Activated naive CD4-positive, alpha-beta T cell treated with anti-CD3 and anti-CD28 coated beads, Interleukin-2, amount 10 ng/mL, durations not matched to agents 7 days and 5 days (primary cell): Measurements from ENCODE around the gene IFT80.

Experiments used
- CTCF ChIA-PET: fragments of 350-600 bp; sonication (Branson Sonifier 250); formaldehyde crosslinking; loops from one replicate; lab custom pipeline; 2021; ENCODE audit warnings: antibody characterized with exemption; lab: Charles Lee
- DNase-seq: peaks from one replicate; pipeline ENCODE4 v3.0.0-alpha.2; 2020
- H3K27ac Mint-ChIP-seq: one replicate; pipeline ENCODE4 v1.8.0; 2021; ENCODE audit warnings: mild to moderate bottlenecking, moderate library complexity, mixed read lengths
- H3K27me3 Mint-ChIP-seq: one replicate; pipeline ENCODE4 v1.8.0; 2021; ENCODE audit warnings: mild to moderate bottlenecking, mixed read lengths
- H3K36me3 Mint-ChIP-seq: one replicate; pipeline ENCODE4 v1.8.0; 2021; ENCODE audit warnings: mixed read lengths
- H3K4me1 Mint-ChIP-seq: one replicate; pipeline ENCODE4 v1.8.0; 2021; ENCODE audit warnings: mixed read lengths
- H3K4me3 Mint-ChIP-seq: one replicate; pipeline ENCODE4 v1.8.0; 2021; ENCODE audit warnings: mild to moderate bottlenecking, moderate library complexity, mixed read lengths
- H3K9me3 Mint-ChIP-seq: one replicate; pipeline ENCODE4 v1.8.0; 2021; ENCODE audit warnings: mixed read lengths

Gene IFT80

DNA sequence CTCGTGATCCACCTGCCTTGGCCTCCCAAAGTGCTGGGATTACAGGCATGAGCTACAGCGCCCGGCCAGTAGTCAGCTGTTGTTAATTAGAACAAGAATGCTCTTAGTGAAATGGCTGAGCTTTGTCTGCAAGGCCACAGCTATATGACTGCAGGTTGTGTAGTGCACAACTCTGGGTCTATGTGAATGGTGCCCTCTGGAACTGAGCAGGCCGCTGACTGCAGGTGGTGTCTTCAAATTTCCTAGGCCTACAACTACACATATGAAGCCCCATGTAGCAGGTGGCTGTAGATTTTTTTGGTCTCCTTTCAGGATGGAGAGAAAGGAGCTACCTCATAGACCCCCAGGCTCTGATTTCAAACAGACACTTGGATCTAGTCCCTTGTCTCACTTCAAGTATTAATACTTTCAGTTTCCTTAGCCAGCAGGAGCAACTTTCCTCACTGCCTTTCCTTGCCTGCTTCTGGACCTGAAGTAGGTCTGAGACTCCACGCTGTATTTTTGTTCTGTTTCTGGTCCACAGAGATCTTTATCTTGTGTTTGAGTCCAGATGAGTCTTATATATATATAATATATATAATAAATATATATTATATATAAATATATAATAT is 86.9 kb downstream of the IFT80 start:
- H3K36me3 Mint-ChIP-seq: peaks cover 10% of the 10 kb centered on the region
- no peaks in the 10 kb centered on the region for H3K4me1 Mint-ChIP-seq
- no peaks in the 10 kb centered on the region for H3K27me3 Mint-ChIP-seq
- DNase-seq: peak; percentile 23
- CTCF ChIA-PET: no interaction called here
- H3K9me3 Mint-ChIP-seq: no peaks in the 10 kb centered on the region
- no peak overlapping the region for H3K4me3 Mint-ChIP-seq
- H3K27ac Mint-ChIP-seq: no peak overlapping the region

- Mint-ChIP-seq H3K9me3 (no peaks in the 10 kb centered on the region), H3K4me1 (no peaks in the 10 kb centered on the region), H3K4me3 (no peak overlapping the region), H3K27ac (no peak overlapping the region), H3K27me3 (no peaks in the 10 kb centered on the region), H3K36me3 (peaks cover 11% of the 10 kb centered on the region)
- CTCF ChIA-PET: interaction anchor here (1.3 kb wide), 1 partner anchor 12 kb away, joined by 3 read pairs; no protein-coding TSS in a partner anchor
- DNase-seq: no peak
Observed at GRCh38 chr3:160302806-160303205, 96.2 kb downstream of the IFT80 start.

- Mint-ChIP-seq H3K4me3 (no peak overlapping the region), H3K9me3 (no peaks in the 10 kb centered on the region), H3K4me1 (no peaks in the 10 kb centered on the region), H3K27ac (no peak overlapping the region), H3K27me3 (no peaks in the 10 kb centered on the region), H3K36me3 (peaks cover 2% of the 10 kb centered on the region)
- DNase-seq: no peak
- CTCF ChIA-PET: no interaction called here
Observed at GRCh38 chr3:160296591-160296990, 102.4 kb downstream of the IFT80 start.

DNA sequence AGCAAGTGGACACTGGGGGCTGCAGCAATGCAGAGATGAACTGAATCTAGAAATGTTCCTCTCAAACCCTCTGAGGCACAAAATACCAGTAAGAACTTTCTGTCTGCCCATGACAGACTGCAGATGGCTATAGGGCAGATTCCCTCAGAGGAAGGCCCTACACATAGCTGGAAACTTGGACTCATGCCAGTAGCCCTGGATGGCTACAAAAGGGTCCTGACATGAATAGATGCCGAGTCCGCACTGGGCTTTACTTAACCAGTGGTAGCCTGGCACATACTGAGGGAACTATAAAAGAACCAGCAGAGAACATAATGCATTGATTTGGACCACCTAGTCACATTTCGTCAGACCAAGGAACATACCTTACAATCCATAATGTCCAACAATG is 107.1 kb downstream of the IFT80 start:
- Mint-ChIP-seq H3K27me3 (no peaks in the 10 kb centered on the region), H3K4me1 (no peaks in the 10 kb centered on the region), H3K27ac (no peak overlapping the region)

DNA sequence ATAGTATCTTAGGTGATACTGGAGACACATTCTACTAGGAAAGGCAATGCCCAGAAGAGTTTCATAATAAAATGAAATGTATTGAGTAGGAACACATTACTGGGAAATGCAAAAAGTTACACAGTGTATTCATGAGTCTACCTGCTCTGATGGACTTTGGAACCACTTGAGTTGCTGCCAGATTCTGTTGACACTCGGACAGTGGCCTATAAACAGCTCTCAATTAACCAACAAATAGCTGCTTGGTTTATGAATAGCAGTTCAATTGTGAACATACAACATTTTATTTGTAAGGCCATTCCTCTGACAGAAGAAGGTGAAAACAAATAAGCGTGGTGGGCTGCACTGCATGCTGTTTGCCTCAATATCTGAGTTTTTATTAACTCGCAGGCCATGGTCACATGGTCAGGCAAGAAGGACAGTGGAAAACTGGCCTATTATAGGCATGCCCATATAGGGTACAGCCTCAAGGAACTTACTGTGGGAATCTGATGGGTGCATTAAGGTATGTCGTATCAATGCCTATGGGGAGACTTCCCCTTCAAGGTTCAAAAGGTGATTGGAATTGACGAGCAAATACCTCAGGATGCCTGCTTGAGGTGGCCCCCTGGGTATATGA is 107.6 kb downstream of the IFT80 start:
- CTCF ChIA-PET: no interaction called here
- Mint-ChIP-seq H3K27ac (no peak overlapping the region), H3K9me3 (no peaks in the 10 kb centered on the region), H3K4me1 (no peaks in the 10 kb centered on the region), H3K36me3 (peaks cover 2% of the 10 kb centered on the region), H3K27me3 (no peaks in the 10 kb centered on the region), H3K4me3 (no peak overlapping the region)
- no peak for DNase-seq

More for the DNA sequence above, 107.1 kb downstream of the IFT80 start:
- H3K9me3 Mint-ChIP-seq: no peaks in the 10 kb centered on the region
- DNase-seq: no peak
- no peak overlapping the region for H3K4me3 Mint-ChIP-seq
- CTCF ChIA-PET: no interaction called here
- peaks cover 2% of the 10 kb centered on the region for H3K36me3 Mint-ChIP-seq

DNA sequence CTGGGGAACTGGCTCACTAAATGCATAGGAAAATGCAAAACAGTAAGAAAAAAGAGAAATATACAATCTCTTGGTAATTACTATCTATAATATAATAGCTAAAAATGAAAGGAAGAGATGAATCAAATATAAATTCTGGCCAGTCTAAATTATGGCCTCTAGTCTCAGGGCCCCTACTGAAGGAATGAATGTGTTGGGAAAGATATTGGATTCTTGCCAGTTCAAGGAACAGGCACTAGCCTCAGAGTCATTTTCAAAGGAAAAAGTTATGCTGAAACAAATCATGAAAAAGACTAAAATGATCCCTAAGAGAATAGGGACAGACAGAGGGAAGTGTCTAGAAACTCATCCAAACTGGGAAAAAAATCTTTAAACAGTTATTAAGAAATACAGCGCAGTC is 111.4 kb downstream of the IFT80 start:
- H3K9me3 Mint-ChIP-seq: no peaks in the 10 kb centered on the region
- no peak overlapping the region for H3K27ac Mint-ChIP-seq
- no peaks in the 10 kb centered on the region for H3K4me1 Mint-ChIP-seq
- CTCF ChIA-PET: no interaction called here
- no peak overlapping the region for H3K4me3 Mint-ChIP-seq
- H3K36me3 Mint-ChIP-seq: peaks cover 2% of the 10 kb centered on the region
- no peak for DNase-seq
- H3K27me3 Mint-ChIP-seq: no peaks in the 10 kb centered on the region

DNA sequence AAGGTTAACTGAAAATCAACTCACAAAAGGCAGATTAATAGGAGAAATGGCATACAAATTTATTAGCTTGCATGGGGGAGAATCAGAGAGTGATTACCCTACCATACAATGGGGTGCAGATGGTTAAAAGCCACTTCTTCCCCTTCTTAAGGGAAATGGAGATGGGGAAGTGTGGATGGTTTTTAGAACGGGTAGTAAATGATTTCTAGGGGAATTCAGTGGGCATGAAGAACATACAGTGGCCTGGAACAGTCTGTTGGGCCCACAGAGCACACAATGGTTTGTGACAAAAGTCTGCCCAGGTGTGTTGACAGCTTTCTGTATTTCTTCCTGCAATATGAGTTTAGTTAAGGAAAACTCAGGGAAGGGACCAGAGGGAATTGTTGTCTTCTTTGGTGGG is 112.8 kb downstream of the IFT80 start:
- DNase-seq: no peak
- Mint-ChIP-seq H3K27ac (no peak overlapping the region), H3K4me1 (no peaks in the 10 kb centered on the region), H3K9me3 (no peaks in the 10 kb centered on the region), H3K4me3 (no peak overlapping the region), H3K36me3 (peaks cover 7% of the 10 kb centered on the region), H3K27me3 (no peaks in the 10 kb centered on the region)
- CTCF ChIA-PET: no interaction called here

DNA sequence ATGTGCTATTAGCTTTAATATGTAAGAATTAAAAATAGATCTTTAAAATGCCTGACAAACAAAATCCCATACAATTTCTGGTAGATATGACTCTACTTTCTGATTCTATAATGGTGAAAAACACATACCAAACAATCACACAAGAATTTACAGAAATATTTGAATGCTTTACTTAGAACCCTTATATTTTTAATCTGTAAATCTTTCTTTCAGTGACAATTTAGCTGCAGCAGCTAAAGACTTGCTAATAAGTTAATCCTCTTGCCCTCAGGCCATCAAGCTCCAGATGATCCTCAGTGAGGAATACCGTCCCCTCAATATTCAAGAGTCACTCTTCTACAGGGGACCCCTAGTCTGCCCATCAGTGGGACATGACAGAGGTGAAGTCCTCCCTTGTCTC is 118.2 kb downstream of the IFT80 start:
- Mint-ChIP-seq H3K4me3 (no peak overlapping the region), H3K9me3 (no peaks in the 10 kb centered on the region), H3K27me3 (no peaks in the 10 kb centered on the region), H3K27ac (no peak overlapping the region), H3K36me3 (peaks cover 9% of the 10 kb centered on the region), H3K4me1 (no peaks in the 10 kb centered on the region)
- DNase-seq: no peak
- CTCF ChIA-PET: interaction anchor here (0.6 kb wide), 1 partner anchor 13 kb away, joined by 3 read pairs; no protein-coding TSS in a partner anchor

GRCh38 chr3:160279657-160280056 is 119.4 kb downstream of the IFT80 start:
- no peaks in the 10 kb centered on the region for H3K9me3 Mint-ChIP-seq
- no peak for DNase-seq
- peaks cover 9% of the 10 kb centered on the region for H3K36me3 Mint-ChIP-seq
- CTCF ChIA-PET: no interaction called here
- H3K27ac Mint-ChIP-seq: no peak overlapping the region
- no peak overlapping the region for H3K4me3 Mint-ChIP-seq
- no peaks in the 10 kb centered on the region for H3K27me3 Mint-ChIP-seq
- no peaks in the 10 kb centered on the region for H3K4me1 Mint-ChIP-seq

- Mint-ChIP-seq H3K36me3 (peaks cover 9% of the 10 kb centered on the region), H3K4me3 (no peak overlapping the region), H3K27ac (no peak overlapping the region), H3K27me3 (no peaks in the 10 kb centered on the region), H3K4me1 (no peaks in the 10 kb centered on the region), H3K9me3 (no peaks in the 10 kb centered on the region)
- DNase-seq: no peak
- CTCF ChIA-PET: no interaction called here
Observed at GRCh38 chr3:160278210-160278609, 120.8 kb downstream of the IFT80 start.

- no peak for DNase-seq
- Mint-ChIP-seq H3K27me3 (no peaks in the 10 kb centered on the region), H3K36me3 (peaks cover 4% of the 10 kb centered on the region), H3K27ac (no peak overlapping the region), H3K4me1 (peaks cover 4% of the 10 kb centered on the region), H3K9me3 (no peaks in the 10 kb centered on the region), H3K4me3 (no peak overlapping the region)
- CTCF ChIA-PET: no interaction called here
Observed at GRCh38 chr3:160265088-160265487, 133.9 kb downstream of the IFT80 start.

- no peak overlapping the region for H3K4me3 Mint-ChIP-seq
- no peaks in the 10 kb centered on the region for H3K36me3 Mint-ChIP-seq
- peaks cover 8% of the 10 kb centered on the region for H3K4me1 Mint-ChIP-seq
- no peak overlapping the region for H3K27ac Mint-ChIP-seq
- H3K9me3 Mint-ChIP-seq: no peaks in the 10 kb centered on the region
- H3K27me3 Mint-ChIP-seq: no peaks in the 10 kb centered on the region
- DNase-seq: no peak
- CTCF ChIA-PET: no interaction called here
Observed at GRCh38 chr3:160260587-160261270, 138.3 kb downstream of the IFT80 start.

GRCh38 chr3:160259589-160259988 is 139.4 kb downstream of the IFT80 start:
- Mint-ChIP-seq H3K4me1 (peaks cover 8% of the 10 kb centered on the region), H3K4me3 (no peak overlapping the region), H3K36me3 (no peaks in the 10 kb centered on the region), H3K27me3 (no peaks in the 10 kb centered on the region), H3K9me3 (no peaks in the 10 kb centered on the region), H3K27ac (no peak overlapping the region)
- DNase-seq: no peak
- CTCF ChIA-PET: no interaction called here

DNA sequence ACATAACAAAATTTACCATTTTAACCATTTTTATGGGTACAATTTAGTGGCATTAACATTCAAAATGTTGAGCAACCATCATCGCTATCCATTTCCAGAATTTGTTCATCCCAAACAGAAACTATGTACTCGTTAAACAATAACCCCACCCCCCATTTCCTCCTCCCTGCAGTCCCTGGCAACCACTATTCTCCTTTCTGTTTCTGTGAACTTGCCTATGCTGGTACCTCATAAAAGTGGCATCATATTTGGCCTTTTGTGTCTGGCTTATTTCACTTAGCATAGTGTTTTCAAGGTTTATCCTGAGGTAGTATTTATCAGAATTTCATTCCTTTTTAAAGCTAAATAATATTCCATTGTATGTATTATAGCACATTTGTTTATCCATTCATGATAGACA is 141.4 kb downstream of the IFT80 start:
- no peak for DNase-seq
- Mint-ChIP-seq H3K27ac (no peak overlapping the region), H3K27me3 (no peaks in the 10 kb centered on the region), H3K36me3 (no peaks in the 10 kb centered on the region), H3K4me1 (peaks cover 8% of the 10 kb centered on the region), H3K4me3 (no peak overlapping the region), H3K9me3 (no peaks in the 10 kb centered on the region)
- CTCF ChIA-PET: no interaction called here

- Mint-ChIP-seq H3K4me1 (peaks cover 4% of the 10 kb centered on the region), H3K4me3 (no peak overlapping the region), H3K27me3 (peaks cover 3% of the 10 kb centered on the region), H3K27ac (no peak overlapping the region), H3K36me3 (no peaks in the 10 kb centered on the region), H3K9me3 (no peaks in the 10 kb centered on the region)
- CTCF ChIA-PET: no interaction called here
- no peak for DNase-seq
Observed at GRCh38 chr3:160253298-160253697, 145.7 kb downstream of the IFT80 start.
